ENCODE results near the gene CD5L.

CD5L gene

DNA sequence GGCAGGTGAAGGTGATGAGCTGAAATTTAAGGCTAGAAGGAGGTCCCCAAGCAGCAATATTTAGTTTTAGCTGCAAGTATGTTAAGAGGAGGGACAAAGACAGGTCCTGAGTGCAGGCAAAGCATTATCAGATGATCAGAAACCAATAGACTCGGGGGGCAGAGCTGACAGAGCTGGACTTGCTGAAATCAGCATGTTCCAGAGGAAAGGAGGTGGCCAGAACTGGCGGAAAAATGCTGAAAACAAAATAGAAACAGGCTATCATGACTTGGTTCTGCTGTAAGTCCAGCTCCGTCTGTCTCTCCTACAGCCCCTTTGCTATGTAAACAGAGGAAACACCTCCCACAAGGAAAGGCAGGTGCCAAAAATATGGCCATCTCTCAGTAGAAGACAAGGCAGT, at the start of gene CD5L:
Gene CD5L (minus strand): TSS at position 101 of the 400 bp plus-strand sequence. CDS start 107 bp downstream, outside the sequence.
- Histone ChIP-seq H3K9me3 (ENCODE audit: control insufficient read depth, low read length) (no peaks in the 10 kb centered on the region), H3K4me3 (ENCODE audit: low read length) (no peak within 1 kb of the TSS), H3K36me3 (ENCODE audit: control insufficient read depth, insufficient read depth, low read length) (no peaks in the 10 kb centered on the region), H3K9ac (ENCODE audit: low read length) (no peak within 1 kb of the TSS), H3K27me3 (ENCODE audit: control insufficient read depth, insufficient read depth, low read length) (no peaks in the 10 kb centered on the region), H3K4me1 (ENCODE audit: control insufficient read depth, insufficient read depth, low read length) (no peaks in the 10 kb centered on the region)

- Histone ChIP-seq H3K4me3 (ENCODE audit: low read length) (no peak overlapping the region), H3K9ac (ENCODE audit: low read length) (no peak overlapping the region), H3K36me3 (ENCODE audit: control insufficient read depth, insufficient read depth, low read length) (no peaks in the 10 kb centered on the region), H3K4me1 (ENCODE audit: control insufficient read depth, insufficient read depth, low read length) (no peaks in the 10 kb centered on the region), H3K9me3 (ENCODE audit: control insufficient read depth, low read length) (no peaks in the 10 kb centered on the region), H3K27me3 (ENCODE audit: control insufficient read depth, insufficient read depth, low read length) (no peaks in the 10 kb centered on the region)
Observed at GRCh38 chr1:157882580-157882979, 41.0 kb upstream of the CD5L start.

- Histone ChIP-seq H3K4me1 (ENCODE audit: control insufficient read depth, insufficient read depth, low read length) (no peaks in the 10 kb centered on the region), H3K36me3 (ENCODE audit: control insufficient read depth, insufficient read depth, low read length) (no peaks in the 10 kb centered on the region), H3K4me3 (ENCODE audit: low read length) (no peak overlapping the region), H3K9ac (ENCODE audit: low read length) (no peak overlapping the region), H3K27me3 (ENCODE audit: control insufficient read depth, insufficient read depth, low read length) (no peaks in the 10 kb centered on the region), H3K9me3 (ENCODE audit: control insufficient read depth, low read length) (no peaks in the 10 kb centered on the region)
Observed at GRCh38 chr1:157880621-157881020, 39.0 kb upstream of the CD5L start.

GRCh38 chr1:157878059-157878458, 36.5 kb upstream of the CD5L start:
- no peak overlapping the region for H3K4me3 ChIP-seq (ENCODE audit: low read length)

GRCh38 chr1:157870490-157870889, 28.9 kb upstream of the CD5L start:
- H3K4me1 ChIP-seq (ENCODE audit: control insufficient read depth, insufficient read depth, low read length): no peaks in the 10 kb centered on the region
- H3K27me3 ChIP-seq (ENCODE audit: control insufficient read depth, insufficient read depth, low read length): peaks cover 3% of the 10 kb centered on the region
- no peak overlapping the region for H3K4me3 ChIP-seq (ENCODE audit: low read length)
- H3K9me3 ChIP-seq (ENCODE audit: control insufficient read depth, low read length): no peaks in the 10 kb centered on the region
- no peaks in the 10 kb centered on the region for H3K36me3 ChIP-seq (ENCODE audit: control insufficient read depth, insufficient read depth, low read length)
- H3K9ac ChIP-seq (ENCODE audit: low read length): no peak overlapping the region

More at GRCh38 chr1:157878059-157878458, 36.5 kb upstream of the CD5L start:
- Histone ChIP-seq H3K9me3 (ENCODE audit: control insufficient read depth, low read length) (no peaks in the 10 kb centered on the region), H3K36me3 (ENCODE audit: control insufficient read depth, insufficient read depth, low read length) (no peaks in the 10 kb centered on the region), H3K9ac (ENCODE audit: low read length) (no peak overlapping the region), H3K4me1 (ENCODE audit: control insufficient read depth, insufficient read depth, low read length) (no peaks in the 10 kb centered on the region), H3K27me3 (ENCODE audit: control insufficient read depth, insufficient read depth, low read length) (peaks cover 3% of the 10 kb centered on the region)

DNA sequence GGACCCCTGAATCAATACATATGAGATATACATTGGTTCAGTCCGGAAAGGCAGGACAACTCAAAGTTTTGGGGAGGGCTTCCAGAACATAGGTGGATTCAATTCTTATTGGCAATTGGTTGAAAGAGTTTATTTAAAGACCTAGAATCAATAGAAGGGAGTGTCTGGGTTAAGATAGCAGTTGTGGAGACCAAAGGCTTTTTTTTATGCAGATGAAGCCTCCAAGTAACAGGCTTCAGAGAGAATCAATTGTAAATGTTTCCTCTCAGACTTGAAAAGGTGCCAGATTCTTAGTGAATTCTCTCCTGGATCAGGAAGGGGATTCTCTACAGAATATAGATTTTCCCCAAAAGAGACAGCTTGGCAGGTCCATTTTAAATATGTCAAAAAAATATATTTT, 27.0 kb upstream of the CD5L start:
- Histone ChIP-seq H3K4me3 (ENCODE audit: low read length) (no peak overlapping the region), H3K9me3 (ENCODE audit: control insufficient read depth, low read length) (no peaks in the 10 kb centered on the region), H3K4me1 (ENCODE audit: control insufficient read depth, insufficient read depth, low read length) (no peaks in the 10 kb centered on the region), H3K27me3 (ENCODE audit: control insufficient read depth, insufficient read depth, low read length) (no peaks in the 10 kb centered on the region), H3K9ac (ENCODE audit: low read length) (no peak overlapping the region), H3K36me3 (ENCODE audit: control insufficient read depth, insufficient read depth, low read length) (no peaks in the 10 kb centered on the region)

DNA sequence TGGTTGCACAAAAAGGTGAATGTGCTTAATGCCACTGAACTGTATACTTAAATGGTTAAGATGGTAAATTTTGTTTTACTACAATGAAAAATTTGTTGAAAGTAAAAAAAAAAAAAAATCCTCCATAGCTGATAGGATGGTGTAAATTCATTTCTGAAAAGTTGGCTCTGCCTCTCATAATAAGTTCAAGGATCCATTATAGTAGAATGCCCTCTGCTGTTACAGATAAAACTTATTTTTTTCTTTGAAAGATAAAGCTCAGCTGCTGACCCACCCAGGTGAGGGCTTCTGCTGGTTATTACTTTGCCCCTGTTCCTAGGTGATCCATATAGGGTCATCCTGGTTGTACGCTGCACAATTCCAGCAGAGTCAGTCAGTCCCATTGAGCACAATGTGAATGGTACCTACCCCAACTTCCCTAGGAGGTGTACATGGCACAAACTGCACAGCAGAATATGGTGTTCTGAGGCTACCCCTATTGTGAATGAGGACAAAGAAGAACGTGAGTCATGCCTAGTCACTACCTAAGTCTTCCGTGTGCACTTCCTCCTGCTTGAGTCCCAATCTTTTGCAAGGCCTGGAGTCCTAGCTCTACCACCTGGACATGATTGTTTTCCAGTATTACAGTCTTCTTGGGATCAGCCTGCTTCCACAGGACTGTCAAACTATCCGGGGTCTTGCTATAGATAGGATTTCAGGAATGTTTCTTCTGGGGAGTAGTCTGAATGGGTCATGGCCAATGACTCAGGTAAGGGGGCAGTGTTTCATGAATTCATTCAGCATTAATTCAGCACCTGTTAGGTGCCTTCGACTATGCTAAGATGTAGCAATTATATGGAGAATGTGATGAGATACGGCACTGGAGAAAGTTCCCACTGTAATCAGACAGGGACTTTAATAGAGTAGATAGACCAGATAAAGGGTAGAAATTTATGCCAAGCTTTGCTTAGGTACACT, 20.8 kb upstream of the CD5L start:
- H3K27me3 ChIP-seq (ENCODE audit: control insufficient read depth, insufficient read depth, low read length): no peaks in the 10 kb centered on the region
- H3K9ac ChIP-seq (ENCODE audit: low read length): no peak overlapping the region
- no peaks in the 10 kb centered on the region for H3K36me3 ChIP-seq (ENCODE audit: control insufficient read depth, insufficient read depth, low read length)
- no peak overlapping the region for H3K4me3 ChIP-seq (ENCODE audit: low read length)
- no peaks in the 10 kb centered on the region for H3K4me1 ChIP-seq (ENCODE audit: control insufficient read depth, insufficient read depth, low read length)
- H3K9me3 ChIP-seq (ENCODE audit: control insufficient read depth, low read length): no peaks in the 10 kb centered on the region

DNA sequence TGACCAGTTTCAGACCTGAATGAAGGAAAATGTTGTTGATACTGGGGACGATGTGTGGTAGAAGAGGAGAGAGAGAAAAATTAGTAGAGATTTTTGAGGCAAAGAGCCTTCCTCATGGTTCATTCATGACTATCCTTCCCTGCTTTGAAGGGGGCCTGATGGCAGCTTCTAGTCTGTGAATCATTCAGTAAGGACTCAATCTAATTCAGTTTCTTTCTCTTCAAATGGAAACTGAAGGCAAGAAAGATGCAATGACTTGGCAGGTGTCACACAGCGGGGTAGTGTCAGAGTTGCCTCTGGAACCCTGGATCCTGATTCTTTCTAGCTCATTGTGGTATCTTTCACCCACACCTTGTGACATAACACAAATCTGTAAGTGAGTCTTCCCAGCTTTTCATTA, 14.9 kb upstream of the CD5L start:
- no peaks in the 10 kb centered on the region for H3K36me3 ChIP-seq (ENCODE audit: control insufficient read depth, insufficient read depth, low read length)
- no peaks in the 10 kb centered on the region for H3K4me1 ChIP-seq (ENCODE audit: control insufficient read depth, insufficient read depth, low read length)
- no peaks in the 10 kb centered on the region for H3K9me3 ChIP-seq (ENCODE audit: control insufficient read depth, low read length)
- no peak overlapping the region for H3K9ac ChIP-seq (ENCODE audit: low read length)
- H3K4me3 ChIP-seq (ENCODE audit: low read length): no peak overlapping the region
- H3K27me3 ChIP-seq (ENCODE audit: control insufficient read depth, insufficient read depth, low read length): no peaks in the 10 kb centered on the region

GRCh38 chr1:157852476-157852875, 10.9 kb upstream of the CD5L start:
- Histone ChIP-seq H3K36me3 (ENCODE audit: control insufficient read depth, insufficient read depth, low read length) (no peaks in the 10 kb centered on the region), H3K4me1 (ENCODE audit: control insufficient read depth, insufficient read depth, low read length) (no peaks in the 10 kb centered on the region), H3K9ac (ENCODE audit: low read length) (no peak overlapping the region), H3K4me3 (ENCODE audit: low read length) (no peak overlapping the region), H3K27me3 (ENCODE audit: control insufficient read depth, insufficient read depth, low read length) (no peaks in the 10 kb centered on the region), H3K9me3 (ENCODE audit: control insufficient read depth, low read length) (no peaks in the 10 kb centered on the region)

DNA sequence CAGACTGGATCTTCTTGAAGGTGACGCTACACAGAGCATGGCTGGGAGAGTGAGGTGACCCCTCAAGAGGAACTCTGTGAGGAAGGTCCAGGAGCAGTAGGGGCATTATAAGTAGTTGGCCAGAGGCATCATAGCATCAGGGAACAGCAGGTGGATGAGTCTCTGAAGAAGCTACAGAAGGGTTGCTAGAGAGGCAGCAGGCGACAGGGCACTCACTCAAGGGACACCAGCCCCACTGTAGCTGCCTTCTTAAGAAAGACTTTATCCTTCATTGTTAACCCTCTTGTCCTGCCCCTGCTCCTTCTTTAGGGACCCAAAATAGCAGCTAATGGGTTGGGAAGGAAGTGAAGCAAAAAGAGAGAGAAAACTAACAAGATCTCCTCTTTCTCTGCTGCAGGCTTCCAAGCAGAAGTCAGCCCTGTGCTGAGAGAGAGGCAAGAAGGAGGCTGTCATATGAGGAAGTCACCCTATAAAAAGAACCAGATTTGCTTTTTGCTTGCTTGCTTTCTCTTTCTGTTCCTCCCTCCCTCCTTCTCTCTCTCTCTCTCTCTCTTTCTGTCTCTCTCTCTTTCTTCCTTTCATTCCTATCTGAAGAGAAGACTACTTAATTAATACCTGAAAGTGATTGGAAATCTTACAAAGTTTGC, 7.7 kb upstream of the CD5L start:
- H3K4me3 ChIP-seq (ENCODE audit: low read length): no peak overlapping the region
- no peaks in the 10 kb centered on the region for H3K27me3 ChIP-seq (ENCODE audit: control insufficient read depth, insufficient read depth, low read length)
- H3K9me3 ChIP-seq (ENCODE audit: control insufficient read depth, low read length): no peaks in the 10 kb centered on the region
- no peak overlapping the region for H3K9ac ChIP-seq (ENCODE audit: low read length)
- H3K36me3 ChIP-seq (ENCODE audit: control insufficient read depth, insufficient read depth, low read length): no peaks in the 10 kb centered on the region
- H3K4me1 ChIP-seq (ENCODE audit: control insufficient read depth, insufficient read depth, low read length): no peaks in the 10 kb centered on the region

- Histone ChIP-seq H3K4me3 (ENCODE audit: low read length) (no peak overlapping the region), H3K9me3 (ENCODE audit: control insufficient read depth, low read length) (no peaks in the 10 kb centered on the region), H3K36me3 (ENCODE audit: control insufficient read depth, insufficient read depth, low read length) (no peaks in the 10 kb centered on the region), H3K27me3 (ENCODE audit: control insufficient read depth, insufficient read depth, low read length) (no peaks in the 10 kb centered on the region), H3K9ac (ENCODE audit: low read length) (no peak overlapping the region), H3K4me1 (ENCODE audit: control insufficient read depth, insufficient read depth, low read length) (no peaks in the 10 kb centered on the region)
Observed at GRCh38 chr1:157844089-157844830, 2.7 kb upstream of the CD5L start.

DNA sequence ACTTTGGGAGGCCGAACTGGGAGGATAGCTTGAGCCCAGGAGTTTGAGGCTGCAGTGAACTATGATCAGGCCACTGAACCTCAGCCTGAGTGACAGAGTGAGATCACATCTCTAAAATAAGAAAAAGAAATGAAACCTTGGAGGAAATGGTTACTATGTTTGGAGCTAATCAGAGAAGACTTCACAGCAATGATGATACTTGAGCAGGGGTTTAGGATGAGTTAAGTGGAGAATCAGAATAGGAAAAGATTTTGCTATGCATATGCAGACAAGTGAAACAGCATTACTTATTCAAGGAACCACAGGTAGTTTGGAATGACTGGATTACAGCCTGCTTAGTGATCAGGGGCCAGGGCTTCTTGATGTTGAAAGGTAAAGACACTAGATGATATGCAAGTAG, 1.3 kb upstream of the CD5L start:
- Histone ChIP-seq H3K4me1 (ENCODE audit: control insufficient read depth, insufficient read depth, low read length) (no peaks in the 10 kb centered on the region), H3K36me3 (ENCODE audit: control insufficient read depth, insufficient read depth, low read length) (no peaks in the 10 kb centered on the region), H3K27me3 (ENCODE audit: control insufficient read depth, insufficient read depth, low read length) (no peaks in the 10 kb centered on the region), H3K9ac (ENCODE audit: low read length) (no peak overlapping the region), H3K9me3 (ENCODE audit: control insufficient read depth, low read length) (no peaks in the 10 kb centered on the region), H3K4me3 (ENCODE audit: low read length) (no peak overlapping the region)

Measured in mucosa of stomach (tissue), 1 donor.